ENCODE data around the gene B4GALT2.

The B4GALT2 gene

GRCh38 chr1:44021581-44022321, 42.7 kb downstream of the B4GALT2 start:
- H3K4me3 ChIP-seq (ENCODE audit: low read length): no peak overlapping the region
- TF ChIP-seq ZNF274 (IDR thresholded peaks at IDR 0.05; ENCODE audit: low read depth, low read length): no peak

DNA sequence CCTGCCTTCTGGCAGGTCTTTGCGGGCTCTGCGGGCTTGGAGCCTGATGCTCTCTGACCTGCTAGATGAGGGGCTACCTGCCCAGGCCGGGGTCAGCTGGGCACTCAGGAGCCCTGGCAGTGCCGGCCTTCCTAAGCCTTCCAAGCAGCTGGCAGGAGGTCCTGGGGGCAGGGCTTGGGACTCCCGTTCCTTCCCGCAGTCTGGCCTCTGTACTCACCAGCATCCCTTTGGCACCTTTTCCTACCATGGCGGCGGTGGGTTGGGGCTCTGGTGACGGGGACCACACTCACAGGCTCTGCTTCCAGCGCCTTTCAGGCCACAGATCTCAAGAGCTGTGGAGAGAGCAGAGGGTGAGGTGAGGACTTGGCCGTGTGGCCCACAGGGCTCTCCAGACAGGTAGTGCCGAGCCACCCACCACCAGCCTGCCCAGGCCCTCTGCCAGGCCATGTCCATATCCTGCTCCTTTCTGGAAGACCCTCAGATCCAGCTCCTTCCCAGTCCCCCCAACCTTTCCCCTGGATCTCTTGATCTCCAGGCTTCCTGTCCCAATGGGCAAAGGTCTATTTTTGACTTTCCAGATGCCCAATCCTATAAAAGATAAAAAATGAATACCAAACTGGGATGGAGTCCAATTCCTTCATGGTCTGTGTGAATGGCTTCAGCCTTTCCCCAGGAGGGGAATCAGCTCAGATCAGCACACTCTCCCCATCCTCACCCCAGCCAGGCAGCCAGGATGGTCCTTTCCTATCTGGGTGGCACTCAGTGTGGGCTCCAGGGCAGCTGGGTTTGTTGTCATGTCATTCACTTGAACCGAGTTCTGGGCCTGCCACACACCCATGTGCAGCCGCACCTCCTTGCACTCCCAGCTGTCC, 45.3 kb downstream of the B4GALT2 start:
- no peak for TF ChIP-seq ZNF274 (IDR thresholded peaks at IDR 0.05; ENCODE audit: low read depth, low read length)
- no peak overlapping the region for H3K4me3 ChIP-seq (ENCODE audit: low read length)

GRCh38 chr1:44024903-44025525, 46.0 kb downstream of the B4GALT2 start:
- TF ChIP-seq ZNF274 (IDR thresholded peaks at IDR 0.05; ENCODE audit: low read depth, low read length): no peak
- no peak overlapping the region for H3K4me3 ChIP-seq (ENCODE audit: low read length)

GRCh38 chr1:44025816-44026215, 46.8 kb downstream of the B4GALT2 start:
- H3K4me3 ChIP-seq (ENCODE audit: low read length): no peak overlapping the region
- no peak for TF ChIP-seq ZNF274 (IDR thresholded peaks at IDR 0.05; ENCODE audit: low read depth, low read length)

DNA sequence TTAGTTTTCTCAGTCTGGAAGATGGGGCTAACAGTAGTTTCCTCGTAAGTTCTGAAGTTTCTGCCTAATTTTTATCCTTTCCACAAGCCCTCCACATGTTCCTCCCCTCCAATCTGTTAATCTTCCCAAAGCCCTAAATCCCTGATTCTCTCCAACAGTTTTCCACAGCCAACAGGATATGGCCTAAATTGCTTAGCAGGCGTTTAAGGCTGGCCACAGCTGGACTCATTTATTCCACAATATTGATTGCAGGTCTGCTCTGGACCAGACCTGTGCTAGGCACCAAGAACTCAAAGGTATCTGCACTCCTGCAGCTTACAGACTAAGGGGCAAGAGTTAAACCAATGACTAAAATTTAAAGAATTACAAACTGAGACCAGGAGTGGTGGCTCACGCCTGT, 48.3 kb downstream of the B4GALT2 start:
- H3K4me3 ChIP-seq (ENCODE audit: low read length): no peak overlapping the region
- no peak for TF ChIP-seq ZNF274 (IDR thresholded peaks at IDR 0.05; ENCODE audit: low read depth, low read length)

DNA sequence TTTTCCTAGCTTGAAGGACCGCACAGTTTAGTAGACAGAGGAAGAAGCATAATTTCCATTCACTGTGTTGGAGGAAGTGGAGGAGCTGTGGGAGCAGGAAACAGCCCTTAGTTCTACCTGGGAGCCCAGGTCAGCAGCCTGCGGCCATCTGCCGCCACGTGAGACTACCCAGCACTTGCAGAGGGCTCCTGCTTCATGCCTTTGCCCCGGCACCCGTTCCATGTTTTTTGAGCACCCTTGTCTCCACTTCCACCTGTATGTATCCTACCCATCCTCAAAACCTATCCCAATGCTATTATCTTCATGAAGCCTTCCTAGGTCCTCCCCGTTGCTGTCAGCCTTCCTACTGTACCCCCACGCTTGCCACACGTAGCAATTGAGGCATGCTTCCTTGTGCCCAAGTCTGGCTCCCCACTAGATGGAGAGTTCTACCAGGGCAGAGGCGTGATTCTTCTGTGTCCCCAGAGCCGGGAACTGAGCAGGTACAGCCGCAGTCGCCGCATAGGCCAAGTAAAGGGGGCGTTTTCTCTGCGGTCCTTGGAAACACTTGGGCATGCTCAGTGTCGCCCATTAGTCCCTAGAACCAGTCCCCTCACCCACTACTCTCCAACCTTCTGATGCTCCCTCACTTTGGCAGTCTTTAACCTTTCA, 50.4 kb downstream of the B4GALT2 start:
- peak overlapping the region; percentile 68 for H3K4me3 ChIP-seq (ENCODE audit: low read length)
- TF ChIP-seq ZNF274 (IDR thresholded peaks at IDR 0.05; ENCODE audit: low read depth, low read length): no peak

DNA sequence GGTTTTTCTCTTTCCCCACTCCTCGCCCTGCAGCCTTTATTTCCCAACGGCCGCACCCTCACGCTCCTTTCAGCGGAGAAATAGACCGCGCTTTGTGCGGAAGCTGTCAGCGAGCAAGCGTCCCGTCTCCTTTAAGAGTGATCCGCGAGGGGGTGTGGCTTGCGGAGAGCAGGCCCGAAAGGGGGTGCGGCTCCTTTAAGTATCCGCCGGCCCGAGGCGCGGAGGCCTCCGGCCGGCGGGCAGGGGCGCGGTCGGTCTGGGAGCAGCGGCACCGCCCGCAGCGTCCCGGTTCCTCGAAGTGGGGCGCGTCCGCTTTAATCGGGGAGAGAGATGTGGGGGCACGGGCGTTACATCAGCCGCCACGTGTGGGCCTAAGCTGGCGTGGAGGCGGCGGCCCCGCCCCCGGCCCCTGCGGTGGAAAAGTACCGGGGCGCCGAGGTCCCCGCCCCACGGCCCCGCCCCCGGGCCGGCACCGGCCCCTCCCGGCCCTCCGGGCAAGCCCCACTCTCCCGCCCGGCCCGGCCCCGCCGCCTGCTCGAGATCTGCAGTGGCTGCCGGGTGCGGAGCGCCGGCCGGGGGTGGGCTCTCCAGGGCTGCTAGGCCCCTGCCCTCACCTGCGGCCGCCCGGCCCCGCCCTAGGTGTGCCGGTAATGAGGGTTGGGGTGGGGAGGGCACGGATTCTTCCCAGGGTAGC, 51.0 kb downstream of the B4GALT2 start:
- TF ChIP-seq ZNF274 (IDR thresholded peaks at IDR 0.05; ENCODE audit: low read depth, low read length): no peak
- H3K4me3 ChIP-seq (ENCODE audit: low read length): peak overlapping the region; percentile 68

DNA sequence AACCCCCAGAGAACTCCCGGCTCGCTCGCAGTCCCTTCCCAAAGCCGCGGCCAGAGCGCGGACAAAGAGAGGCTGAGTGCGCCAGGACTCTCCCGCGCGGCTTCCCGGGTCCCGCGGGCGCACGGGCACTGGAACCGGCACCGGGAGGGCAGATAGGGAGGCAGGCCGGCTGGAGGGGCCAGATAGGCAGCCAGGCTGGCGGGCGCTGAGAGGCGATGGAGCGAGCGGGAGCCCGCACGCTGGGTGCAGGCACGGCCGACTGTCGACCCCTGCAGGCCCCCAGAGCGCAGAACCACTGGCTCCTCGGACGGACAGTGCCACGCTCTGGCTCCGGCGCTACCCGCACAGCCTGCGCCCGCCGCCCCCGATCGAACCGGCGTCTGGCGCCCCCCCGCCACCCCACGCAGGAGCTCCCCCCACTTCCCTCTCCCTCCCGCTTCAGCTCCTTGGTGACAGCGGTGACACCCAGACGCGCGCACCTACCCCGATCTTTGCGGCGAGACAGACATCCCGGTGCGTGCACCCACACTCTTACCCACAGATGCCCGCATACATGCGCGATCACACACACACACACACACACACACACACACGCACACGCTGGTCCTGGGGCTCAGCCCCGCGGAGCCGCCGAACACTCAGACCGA, 51.7 kb downstream of the B4GALT2 start:
- TF ChIP-seq ZNF274 (IDR thresholded peaks at IDR 0.05; ENCODE audit: low read depth, low read length): no peak
- H3K4me3 ChIP-seq (ENCODE audit: low read length): peak overlapping the region; percentile 68

DNA sequence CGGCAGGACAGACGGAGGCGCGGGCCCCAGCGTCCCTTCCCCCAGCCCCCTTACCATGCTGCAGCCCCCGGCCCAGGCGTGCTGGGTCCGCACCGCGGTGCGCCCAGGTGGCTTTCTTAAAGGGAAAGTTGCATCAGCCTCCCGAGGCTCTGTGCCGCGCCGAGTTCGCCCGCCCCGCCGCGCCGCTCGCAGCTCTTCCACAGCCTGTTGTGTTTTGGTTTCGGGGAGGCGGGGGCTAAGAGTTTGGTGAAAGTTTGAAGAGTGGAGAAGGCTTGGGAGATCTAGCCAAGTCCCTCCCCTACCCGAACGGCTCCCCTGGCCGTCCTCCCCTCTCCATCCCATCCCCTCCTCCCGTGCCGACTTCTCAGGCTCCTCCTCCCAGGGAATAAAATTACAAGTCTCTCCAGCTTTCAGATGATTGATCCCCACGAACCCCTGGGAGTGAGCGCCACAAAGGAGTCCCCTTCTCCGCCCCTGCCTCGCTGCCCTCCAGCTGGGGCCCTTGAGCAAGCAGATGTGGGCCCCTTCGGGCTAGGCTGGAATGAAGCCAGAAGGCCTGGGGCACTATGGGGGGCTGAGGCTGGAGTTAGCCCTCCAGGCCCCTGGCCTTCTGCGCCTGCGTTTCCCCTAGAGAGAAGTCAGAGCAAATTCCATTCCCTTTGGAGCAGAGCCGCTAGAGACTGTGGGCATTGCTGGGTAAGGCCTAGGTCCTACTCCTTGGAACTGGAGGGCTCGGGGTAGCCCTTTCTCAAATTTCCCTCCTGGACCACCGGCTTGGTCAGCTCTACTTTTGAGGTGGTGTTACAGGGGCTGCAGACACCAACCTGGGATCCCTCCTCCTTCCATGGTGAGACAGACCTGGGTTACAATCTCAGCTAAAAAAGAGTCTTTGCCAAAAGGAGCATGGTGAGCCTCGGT, 52.5 kb downstream of the B4GALT2 start, which contains the start of gene SLC6A9:
Gene SLC6A9 (minus strand): TSS at position 211 of the 918 bp plus-strand sequence. CDS start 7,185 bp downstream, outside the sequence.
- no peak for TF ChIP-seq ZNF274 (IDR thresholded peaks at IDR 0.05; ENCODE audit: low read depth, low read length)
- peak within 1 kb of the TSS; percentile 68 for H3K4me3 ChIP-seq (ENCODE audit: low read length)

- no peak overlapping the region for H3K4me3 ChIP-seq (ENCODE audit: low read length)
- TF ChIP-seq ZNF274 (IDR thresholded peaks at IDR 0.05; ENCODE audit: low read depth, low read length): no peak
Observed at GRCh38 chr1:44032170-44032790, 53.3 kb downstream of the B4GALT2 start.

DNA sequence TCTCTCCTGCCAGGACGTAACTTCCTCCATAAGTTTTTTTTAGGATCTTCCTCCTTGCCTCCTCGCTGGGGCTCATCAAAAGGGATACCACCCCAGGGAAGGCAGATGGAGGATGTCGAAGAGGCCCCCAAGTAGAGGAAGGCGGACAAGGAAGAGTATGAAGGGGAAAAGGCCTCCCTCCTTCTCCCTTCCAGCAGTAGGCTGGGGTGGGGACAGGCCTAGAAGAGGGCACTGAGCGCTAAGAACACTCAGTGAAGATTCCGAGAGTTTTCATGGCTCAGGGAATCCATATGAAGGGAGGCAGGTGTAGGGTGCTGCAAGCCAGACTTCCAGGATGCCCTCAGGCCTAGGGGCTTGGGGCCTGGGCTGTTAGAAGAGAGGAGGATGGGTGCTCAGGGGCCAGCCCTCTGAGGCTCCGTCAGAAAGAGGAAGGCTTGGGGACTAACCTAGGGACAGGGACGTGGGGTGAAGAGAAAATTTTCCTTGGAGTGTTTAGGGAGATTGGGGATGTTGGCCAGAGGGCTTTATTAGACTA, 54.1 kb downstream of the B4GALT2 start:
- H3K4me3 ChIP-seq (ENCODE audit: low read length): no peak overlapping the region
- no peak for TF ChIP-seq ZNF274 (IDR thresholded peaks at IDR 0.05; ENCODE audit: low read depth, low read length)
